ENCODE data around the gene GPR4. TPM values are rescaled to one million over a fixed set of nuclear protein-coding genes. Genes with fewer than 3 reads are reported as not detected.

GPR4 gene
- total and polyA plus RNA-seq, 8 donors: 2.4 to 9.5 (median 4.4) TPM

- Histone ChIP-seq H3K4me1 (peaks cover 0 to 9% of the 10 kb centered on the region in 2 donors), H3K27me3 (no peaks in the 10 kb centered on the region), H3K27ac (no peak overlapping the region), H3K9me3 (no peaks in the 10 kb centered on the region), H3K36me3 (peaks cover 0 to 13% of the 10 kb centered on the region in 2 donors), H3K4me3 (no peak overlapping the region)
- DNase-seq (no peak), ATAC-seq (no peak)
- TF ChIP-seq CTCF (IDR thresholded peaks at IDR 0.05): no peak
- intact Hi-C loops (cut with DNase I): no loop called here
Observed at GRCh38 chr19:45554481-45554880, 47.5 kb downstream of the GPR4 start.

- Histone ChIP-seq H3K27ac (no peak overlapping the region), H3K27me3 (no peaks in the 10 kb centered on the region), H3K4me1 (peaks cover 0 to 7% of the 10 kb centered on the region in 2 donors), H3K36me3 (peaks cover 0 to 13% of the 10 kb centered on the region in 2 donors), H3K9me3 (no peaks in the 10 kb centered on the region), H3K4me3 (no peak overlapping the region)
- DNase-seq (peak in 2 of 4 donors; percentile 13 to 67), ATAC-seq (no peak)
- intact Hi-C loops (cut with DNase I): no loop called here
- no peak for TF ChIP-seq CTCF (IDR thresholded peaks at IDR 0.05)
Observed at GRCh38 chr19:45553464-45553863, 48.5 kb downstream of the GPR4 start.

GRCh38 chr19:45547965-45548609 is 53.9 kb downstream of the GPR4 start:
- Histone ChIP-seq H3K27me3 (no peaks in the 10 kb centered on the region), H3K9me3 (no peaks in the 10 kb centered on the region), H3K36me3 (peaks cover 0 to 4% of the 10 kb centered on the region in 2 donors), H3K4me3 (no peak overlapping the region), H3K27ac (no peak overlapping the region), H3K4me1 (peaks cover 0 to 22% of the 10 kb centered on the region in 2 donors)
- intact Hi-C loops (cut with DNase I): no loop called here
- DNase-seq (no peak), ATAC-seq (peak; percentile 41)
- TF ChIP-seq CTCF (IDR thresholded peaks at IDR 0.05): no peak

GRCh38 chr19:45547211-45547770 is 54.7 kb downstream of the GPR4 start:
- no peak overlapping the region for H3K27ac ChIP-seq
- no peaks in the 10 kb centered on the region for H3K27me3 ChIP-seq
- H3K4me3 ChIP-seq: no peak overlapping the region
- no peaks in the 10 kb centered on the region for H3K9me3 ChIP-seq
- peaks cover 0 to 24% of the 10 kb centered on the region in 2 donors for H3K4me1 ChIP-seq
- no peak for TF ChIP-seq CTCF (IDR thresholded peaks at IDR 0.05)
- no peak for ATAC-seq
- DNase-seq: no peak
- H3K36me3 ChIP-seq: no peaks in the 10 kb centered on the region
- intact Hi-C loops (cut with DNase I): no loop called here

GRCh38 chr19:45542234-45542668 is 59.8 kb downstream of the GPR4 start:
- no peaks in the 10 kb centered on the region for H3K27me3 ChIP-seq
- ATAC-seq (peak; percentile 14), DNase-seq (no peak)
- H3K36me3 ChIP-seq: no peaks in the 10 kb centered on the region
- H3K4me1 ChIP-seq: peaks cover 0 to 18% of the 10 kb centered on the region in 2 donors
- no peak overlapping the region for H3K4me3 ChIP-seq
- TF ChIP-seq CTCF (IDR thresholded peaks at IDR 0.05): no peak
- intact Hi-C loops (cut with DNase I): no loop called here
- H3K27ac ChIP-seq: no peak overlapping the region
- peaks cover 0 to 4% of the 10 kb centered on the region in 2 donors for H3K9me3 ChIP-seq

Small RNAs within 50 kb of the gene (microRNA-seq; reads per million reads assigned to microRNA genes)
- 102 to 139 reads per million in 2 donors for gene MIR330

Other genes starting within 250 kb of the GPR4 start
- 10 to 100 TPM; 21.2 to 23.5 TPM for gene ERCC2, start 231.6 kb downstream of the GPR4 start, total RNA-seq
- gene ERCC2, start 231.6 kb downstream of the GPR4 start, polyA plus RNA-seq (ENCODE audit: insufficient read length in 6 of 6): 10 to 100 TPM; 29.5 to 36.7 (median 32.9) TPM
- 10 to 100 TPM; 30.0 to 51.4 TPM for gene PPP1R13L, start 197.1 kb downstream of the GPR4 start, total RNA-seq
- 10 to 100 TPM; 12.9 to 18.4 (median 15.9) TPM for gene PPP1R13L, start 197.1 kb downstream of the GPR4 start, polyA plus RNA-seq (ENCODE audit: insufficient read length in 6 of 6)
- gene POLR1G, start 195.6 kb downstream of the GPR4 start, total RNA-seq: 1 to 10 TPM; 4.8 to 6.0 TPM
- gene POLR1G, start 195.6 kb downstream of the GPR4 start, polyA plus RNA-seq (ENCODE audit: insufficient read length in 6 of 6): 1 to 10 TPM; 2.8 to 5.2 (median 4.0) TPM
- 10 to 100 TPM; 56.1 to 57.8 TPM for gene ERCC1, start 178.3 kb downstream of the GPR4 start, total RNA-seq
- 100 to 1,000 TPM in 1 of 6 donors, 10 to 100 TPM in 5; 73.5 to 108 (median 91.4) TPM for gene ERCC1, start 178.3 kb downstream of the GPR4 start, polyA plus RNA-seq (ENCODE audit: insufficient read length in 6 of 6)
- gene FOSB, start 134.2 kb downstream of the GPR4 start, total RNA-seq: 10 to 100 TPM in 1 of 2 donors, 1 to 10 TPM in 1; 7.1 to 20.4 TPM
- 100 to 1,000 TPM in 5 of 6 donors, 1 to 10 TPM in 1; 5.7 to 766 (median 199) TPM for gene FOSB, start 134.2 kb downstream of the GPR4 start, polyA plus RNA-seq (ENCODE audit: insufficient read length in 6 of 6)
- 10 to 100 TPM in 1 of 2 donors, 1 to 10 TPM in 1; 9.4 to 16.7 TPM for gene RTN2, start 105.2 kb downstream of the GPR4 start, total RNA-seq
- gene RTN2, start 105.2 kb downstream of the GPR4 start, polyA plus RNA-seq (ENCODE audit: insufficient read length in 6 of 6): 10 to 100 TPM in 4 of 6 donors, 1 to 10 TPM in 2; 6.6 to 17.9 (median 13.5) TPM
- 1 to 10 TPM in 1 of 2 donors, under 1 TPM in 1; 0.47 to 2.1 TPM for gene PPM1N, start 103.8 kb downstream of the GPR4 start, total RNA-seq
- gene PPM1N, start 103.8 kb downstream of the GPR4 start, polyA plus RNA-seq (ENCODE audit: insufficient read length in 6 of 6): under 1 TPM; 0.17 to 0.60 (median 0.29) TPM
- 100 to 1,000 TPM; 109 to 220 TPM for gene VASP, start 94.7 kb downstream of the GPR4 start, total RNA-seq
- 10 to 100 TPM; 49.5 to 62.2 (median 54.6) TPM for gene VASP, start 94.7 kb downstream of the GPR4 start, polyA plus RNA-seq (ENCODE audit: insufficient read length in 6 of 6)
- 10 to 100 TPM; 14.9 to 17.9 TPM for gene OPA3, start 17.4 kb downstream of the GPR4 start, total RNA-seq
- gene OPA3, start 17.4 kb downstream of the GPR4 start, polyA plus RNA-seq (ENCODE audit: insufficient read length in 6 of 6): 1 to 10 TPM; 4.8 to 9.4 (median 7.0) TPM
- 10 to 100 TPM; 54.2 to 76.4 TPM for gene EML2, start 37.2 kb upstream of the GPR4 start, total RNA-seq
- gene EML2, start 37.2 kb upstream of the GPR4 start, polyA plus RNA-seq (ENCODE audit: insufficient read length in 6 of 6): 10 to 100 TPM; 21.8 to 31.7 (median 27.2) TPM
- 1 to 10 TPM; 5.4 to 5.7 TPM for gene GIPR, start 66.0 kb upstream of the GPR4 start, total RNA-seq
- gene GIPR, start 66.0 kb upstream of the GPR4 start, polyA plus RNA-seq (ENCODE audit: insufficient read length in 6 of 6): 1 to 10 TPM; 2.8 to 9.7 (median 4.9) TPM
- 100 to 1,000 TPM; 276 to 306 TPM for gene SNRPD2, start 89.7 kb upstream of the GPR4 start, total RNA-seq
- gene SNRPD2, start 89.7 kb upstream of the GPR4 start, polyA plus RNA-seq (ENCODE audit: insufficient read length in 6 of 6): 100 to 1,000 TPM; 311 to 392 (median 345) TPM
- gene QPCTL, start 90.5 kb upstream of the GPR4 start, total RNA-seq: 1 to 10 TPM; 7.7 to 8.7 TPM
- gene QPCTL, start 90.5 kb upstream of the GPR4 start, polyA plus RNA-seq (ENCODE audit: insufficient read length in 6 of 6): 10 to 100 TPM in 3 of 6 donors, 1 to 10 TPM in 3; 7.8 to 13.3 (median 10.2) TPM
- 10 to 100 TPM; 16.6 to 18.4 TPM for gene FBXO46, start 128.7 kb upstream of the GPR4 start, total RNA-seq
- gene FBXO46, start 128.7 kb upstream of the GPR4 start, polyA plus RNA-seq (ENCODE audit: insufficient read length in 6 of 6): 10 to 100 TPM; 12.6 to 19.2 (median 16.8) TPM
- not detected for gene MEIOSIN, start 131.2 kb upstream of the GPR4 start, total RNA-seq
- gene MEIOSIN, start 131.2 kb upstream of the GPR4 start, polyA plus RNA-seq (ENCODE audit: insufficient read length in 6 of 6): not detected
- 10 to 100 TPM; 14.0 to 21.7 TPM for gene SIX5, start 167.0 kb upstream of the GPR4 start, total RNA-seq
- gene SIX5, start 167.0 kb upstream of the GPR4 start, polyA plus RNA-seq (ENCODE audit: insufficient read length in 6 of 6): 10 to 100 TPM; 11.5 to 25.0 (median 20.5) TPM
- 10 to 100 TPM; 44.6 to 50.0 TPM for gene DMPK, start 180.3 kb upstream of the GPR4 start, total RNA-seq
- gene DMPK, start 180.3 kb upstream of the GPR4 start, polyA plus RNA-seq (ENCODE audit: insufficient read length in 6 of 6): 10 to 100 TPM; 55.3 to 81.7 (median 62.0) TPM
- 10 to 100 TPM; 49.0 to 49.3 TPM for gene DMWD, start 190.6 kb upstream of the GPR4 start, total RNA-seq
- 10 to 100 TPM; 29.6 to 51.4 (median 33.2) TPM for gene DMWD, start 190.6 kb upstream of the GPR4 start, polyA plus RNA-seq (ENCODE audit: insufficient read length in 6 of 6)
- under 1 TPM in 1 of 2 donors, not detected in 1; 0.13 TPM for gene RSPH6A, start 213.1 kb upstream of the GPR4 start, total RNA-seq
- under 1 TPM in 1 of 6 donors, not detected in 5; 0.09 TPM for gene RSPH6A, start 213.1 kb upstream of the GPR4 start, polyA plus RNA-seq (ENCODE audit: insufficient read length in 6 of 6)

Data from left lung (tissue), 10 donors.